Measurements from ENCODE around the gene CDKN1C.

Gene CDKN1C

DNA sequence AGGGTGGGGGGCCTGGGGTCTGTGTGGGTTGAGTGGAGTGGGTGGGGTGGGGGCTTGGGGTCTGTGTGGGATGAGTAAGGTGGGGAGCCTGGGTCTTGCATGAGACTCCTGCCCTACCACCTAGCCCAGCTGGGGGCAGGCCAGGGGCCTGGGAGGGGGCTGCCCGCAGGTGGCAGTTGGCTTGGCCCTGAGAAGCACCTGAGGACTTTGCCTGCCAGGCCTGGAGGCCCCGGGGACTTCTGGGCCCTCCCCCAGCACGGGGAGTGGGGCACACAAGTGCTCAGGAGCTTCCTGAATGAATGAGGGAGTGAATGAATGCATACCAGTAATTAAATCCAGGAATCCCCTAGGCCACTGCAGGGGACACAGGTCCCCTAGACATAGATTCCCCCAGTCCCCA lies 37.1 kb upstream of the CDKN1C start:
- Histone ChIP-seq H3K4me1 (ENCODE audit: control extremely low read depth in 1 of 4, control insufficient read depth in 4 of 4, insufficient read depth in 4 of 4, low read length in 3 of 4) (peaks cover 0 to 7% (median 6%) of the 10 kb centered on the region in 4 experiments), H3K9me3 (ENCODE audit: control extremely low read depth in 1 of 5, control insufficient read depth in 4 of 5, insufficient read depth in 2 of 5, low read depth in 1 of 5, low read length in 4 of 5) (no peaks in the 10 kb centered on the region), H3K27me3 (replicated peaks in 2 of 5; ENCODE audit: control insufficient read depth in 4 of 5, insufficient read depth in 5 of 5, low read length in 4 of 5) (peaks cover 0 to 13% (median 7%) of the 10 kb centered on the region in 5 experiments), H3K36me3 (ENCODE audit: control insufficient read depth in 4 of 4, insufficient read depth in 4 of 4, low read length in 3 of 4) (no peaks in the 10 kb centered on the region), H3K27ac (ENCODE audit: insufficient read depth in 1 of 2, low read depth in 1 of 2, low read length in 2 of 2, poor library complexity in 1 of 2, severe bottlenecking in 2 of 2) (no peak overlapping the region), H3K4me3 (ENCODE audit: control insufficient read depth in 1 of 7, extremely low read depth in 1 of 7, insufficient read depth in 4 of 7, low read depth in 2 of 7, low read length in 6 of 7) (no peak overlapping the region)
- ChIA-PET POLR2A (no interaction called here), CTCF (interaction anchor here (1.0 kb wide), 1 partner anchor 30 kb away, joined by 4 read pairs; no protein-coding TSS in a partner anchor)
- 100% methylated on average over 1 of the region's 3 CpGs for WGBS (ENCODE audit: insufficient coverage)
- DNase-seq = no peak

DNA sequence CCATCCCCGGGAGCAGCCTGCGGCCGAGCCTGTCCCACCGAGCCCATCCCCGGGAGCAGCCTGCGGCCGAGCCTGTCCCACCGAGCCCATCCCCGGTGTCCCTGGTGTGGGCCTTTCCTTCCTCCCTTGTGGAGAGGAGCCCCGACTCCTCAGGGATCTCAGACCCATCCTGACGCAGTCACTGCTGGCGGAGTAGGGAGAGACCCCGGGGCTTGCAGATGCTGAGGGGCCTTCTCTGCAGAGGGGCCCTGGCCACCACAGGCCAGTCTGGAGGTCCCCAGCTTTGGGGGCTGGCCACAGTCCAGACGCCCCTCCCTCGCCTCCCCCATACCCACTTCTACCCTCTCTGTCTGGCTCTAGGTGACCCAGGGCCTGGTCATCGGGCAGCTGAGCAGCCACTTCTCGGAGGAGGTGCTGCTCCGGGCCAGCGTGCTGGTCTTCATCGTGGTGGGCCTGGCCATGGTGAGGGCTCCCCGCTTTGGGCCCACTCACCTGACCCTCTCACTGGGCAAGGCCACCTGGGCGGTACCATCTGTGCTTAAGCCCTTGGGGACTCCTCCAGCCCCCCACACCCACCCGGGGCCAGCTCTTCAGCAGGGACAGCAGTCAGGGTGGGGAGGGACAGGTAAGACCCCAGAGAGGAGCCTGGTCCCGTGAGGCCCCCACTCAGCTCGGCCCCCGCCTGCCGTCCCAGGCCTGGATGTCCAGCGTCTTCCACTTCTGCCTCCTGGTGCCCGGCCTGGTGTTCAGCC lies 36.3 kb upstream of the CDKN1C start:
- no peaks in the 10 kb centered on the region for H3K9me3 ChIP-seq (ENCODE audit: control extremely low read depth in 1 of 5, control insufficient read depth in 4 of 5, insufficient read depth in 2 of 5, low read depth in 1 of 5, low read length in 4 of 5)
- no peak overlapping the region for H3K27ac ChIP-seq (ENCODE audit: insufficient read depth in 1 of 2, low read depth in 1 of 2, low read length in 2 of 2, poor library complexity in 1 of 2, severe bottlenecking in 2 of 2)
- H3K4me3 ChIP-seq (ENCODE audit: control insufficient read depth in 1 of 7, extremely low read depth in 1 of 7, insufficient read depth in 4 of 7, low read depth in 2 of 7, low read length in 6 of 7) = no peak overlapping the region
- POLR2A ChIA-PET = no interaction called here
- CTCF ChIA-PET = interaction anchor here (1.0 kb wide), 1 partner anchor 29 kb away, joined by 4 read pairs; no protein-coding TSS in a partner anchor
- no peaks in the 10 kb centered on the region for H3K36me3 ChIP-seq (ENCODE audit: control insufficient read depth in 4 of 4, insufficient read depth in 4 of 4, low read length in 3 of 4)
- H3K4me1 ChIP-seq (ENCODE audit: control extremely low read depth in 1 of 4, control insufficient read depth in 4 of 4, insufficient read depth in 4 of 4, low read length in 3 of 4) = no peaks in the 10 kb centered on the region
- DNase-seq = no peak
- 92% methylated on average over 22 of the region's 29 CpGs for WGBS (ENCODE audit: insufficient coverage)
- peaks cover 0 to 5% (median 1%) of the 10 kb centered on the region in 5 experiments for H3K27me3 ChIP-seq (replicated peaks in 2 of 5; ENCODE audit: control insufficient read depth in 4 of 5, insufficient read depth in 5 of 5, low read length in 4 of 5)

GRCh38 chr11:2921261-2921660 lies 35.7 kb upstream of the CDKN1C start:
- POLR2A ChIA-PET = no interaction called here
- WGBS (ENCODE audit: insufficient coverage) = 100% methylated on average over 3 of the region's 16 CpGs
- no peak for DNase-seq
- H3K9me3 ChIP-seq (ENCODE audit: control extremely low read depth in 1 of 5, control insufficient read depth in 4 of 5, insufficient read depth in 2 of 5, low read depth in 1 of 5, low read length in 4 of 5) = no peaks in the 10 kb centered on the region
- CTCF ChIA-PET = interaction anchor here (0.7 to 2.4 kb wide), 4 partner anchors 8 to 32 kb away, joined by 3 to 7 read pairs (median 6); partner anchors contain the start of gene PHLDA2
- no peaks in the 10 kb centered on the region for H3K4me1 ChIP-seq (ENCODE audit: control extremely low read depth in 1 of 4, control insufficient read depth in 4 of 4, insufficient read depth in 4 of 4, low read length in 3 of 4)
- no peak overlapping the region for H3K27ac ChIP-seq (ENCODE audit: insufficient read depth in 1 of 2, low read depth in 1 of 2, low read length in 2 of 2, poor library complexity in 1 of 2, severe bottlenecking in 2 of 2)
- no peak overlapping the region for H3K4me3 ChIP-seq (ENCODE audit: control insufficient read depth in 1 of 7, extremely low read depth in 1 of 7, insufficient read depth in 4 of 7, low read depth in 2 of 7, low read length in 6 of 7)
- H3K27me3 ChIP-seq (replicated peaks in 2 of 5; ENCODE audit: control insufficient read depth in 4 of 5, insufficient read depth in 5 of 5, low read length in 4 of 5) = no peaks in the 10 kb centered on the region
- no peaks in the 10 kb centered on the region for H3K36me3 ChIP-seq (ENCODE audit: control insufficient read depth in 4 of 4, insufficient read depth in 4 of 4, low read length in 3 of 4)

- no peaks in the 10 kb centered on the region for H3K36me3 ChIP-seq (ENCODE audit: control insufficient read depth in 4 of 4, insufficient read depth in 4 of 4, low read length in 3 of 4)
- no peaks in the 10 kb centered on the region for H3K27me3 ChIP-seq (replicated peaks in 2 of 5; ENCODE audit: control insufficient read depth in 4 of 5, insufficient read depth in 5 of 5, low read length in 4 of 5)
- DNase-seq = no peak
- H3K27ac ChIP-seq (ENCODE audit: insufficient read depth in 1 of 2, low read depth in 1 of 2, low read length in 2 of 2, poor library complexity in 1 of 2, severe bottlenecking in 2 of 2) = no peak overlapping the region
- no peak overlapping the region for H3K4me3 ChIP-seq (ENCODE audit: control insufficient read depth in 1 of 7, extremely low read depth in 1 of 7, insufficient read depth in 4 of 7, low read depth in 2 of 7, low read length in 6 of 7)
- ChIA-PET CTCF (interaction anchor here (0.7 to 2.4 kb wide), 5 partner anchors 9 to 31 kb away, joined by 3 to 7 read pairs (median 4); partner anchors contain the start of gene PHLDA2), POLR2A (interaction anchor here (0.7 kb wide), 1 partner anchor 22 kb away, joined by 4 read pairs; no protein-coding TSS in a partner anchor)
- over 99% methylated on average over 10 of the region's 12 CpGs for WGBS (ENCODE audit: insufficient coverage)
- H3K9me3 ChIP-seq (ENCODE audit: control extremely low read depth in 1 of 5, control insufficient read depth in 4 of 5, insufficient read depth in 2 of 5, low read depth in 1 of 5, low read length in 4 of 5) = no peaks in the 10 kb centered on the region
- peaks cover 0 to 4% (median 4%) of the 10 kb centered on the region in 4 experiments for H3K4me1 ChIP-seq (ENCODE audit: control extremely low read depth in 1 of 4, control insufficient read depth in 4 of 4, insufficient read depth in 4 of 4, low read length in 3 of 4)
Measured at GRCh38 chr11:2920343-2920742, 34.8 kb upstream of the CDKN1C start.

DNA sequence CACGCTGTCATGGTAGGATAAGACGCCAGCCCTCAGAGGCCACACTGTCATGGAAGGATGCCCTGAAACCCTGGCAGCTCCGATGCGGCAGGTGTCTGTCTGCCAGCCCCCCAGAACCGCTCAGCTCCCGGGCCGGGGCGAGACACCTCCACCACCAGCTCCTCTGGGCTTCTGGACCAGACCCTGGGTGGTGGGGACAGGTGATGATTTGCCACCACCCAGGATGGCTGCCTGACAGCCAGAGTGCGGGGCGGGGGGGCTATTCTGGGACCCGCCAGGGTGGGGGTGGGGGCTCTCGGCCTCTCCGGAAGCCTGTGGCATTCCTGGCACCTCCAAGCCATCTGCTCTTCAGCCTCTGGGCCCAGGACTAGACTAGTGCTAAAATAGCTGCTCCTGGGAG lies 34.3 kb upstream of the CDKN1C start:
- H3K27me3 ChIP-seq (replicated peaks in 2 of 5; ENCODE audit: control insufficient read depth in 4 of 5, insufficient read depth in 5 of 5, low read length in 4 of 5) = no peaks in the 10 kb centered on the region
- ChIA-PET POLR2A (interaction anchor here (0.7 kb wide), 1 partner anchor 22 kb away, joined by 4 read pairs; no protein-coding TSS in a partner anchor), CTCF (interaction anchor here (1.5 to 2.4 kb wide), 3 partner anchors 10 to 31 kb away, joined by 3 to 7 read pairs (median 7); partner anchors contain the start of gene PHLDA2)
- no peak overlapping the region for H3K27ac ChIP-seq (ENCODE audit: insufficient read depth in 1 of 2, low read depth in 1 of 2, low read length in 2 of 2, poor library complexity in 1 of 2, severe bottlenecking in 2 of 2)
- 85% methylated on average over 8 of the region's 13 CpGs for WGBS (ENCODE audit: insufficient coverage)
- DNase-seq = no peak
- H3K36me3 ChIP-seq (ENCODE audit: control insufficient read depth in 4 of 4, insufficient read depth in 4 of 4, low read length in 3 of 4) = no peaks in the 10 kb centered on the region
- H3K9me3 ChIP-seq (ENCODE audit: control extremely low read depth in 1 of 5, control insufficient read depth in 4 of 5, insufficient read depth in 2 of 5, low read depth in 1 of 5, low read length in 4 of 5) = no peaks in the 10 kb centered on the region
- H3K4me3 ChIP-seq (ENCODE audit: control insufficient read depth in 1 of 7, extremely low read depth in 1 of 7, insufficient read depth in 4 of 7, low read depth in 2 of 7, low read length in 6 of 7) = no peak overlapping the region
- H3K4me1 ChIP-seq (ENCODE audit: control extremely low read depth in 1 of 4, control insufficient read depth in 4 of 4, insufficient read depth in 4 of 4, low read length in 3 of 4) = peaks cover 0 to 9% (median 8%) of the 10 kb centered on the region in 4 experiments

DNA sequence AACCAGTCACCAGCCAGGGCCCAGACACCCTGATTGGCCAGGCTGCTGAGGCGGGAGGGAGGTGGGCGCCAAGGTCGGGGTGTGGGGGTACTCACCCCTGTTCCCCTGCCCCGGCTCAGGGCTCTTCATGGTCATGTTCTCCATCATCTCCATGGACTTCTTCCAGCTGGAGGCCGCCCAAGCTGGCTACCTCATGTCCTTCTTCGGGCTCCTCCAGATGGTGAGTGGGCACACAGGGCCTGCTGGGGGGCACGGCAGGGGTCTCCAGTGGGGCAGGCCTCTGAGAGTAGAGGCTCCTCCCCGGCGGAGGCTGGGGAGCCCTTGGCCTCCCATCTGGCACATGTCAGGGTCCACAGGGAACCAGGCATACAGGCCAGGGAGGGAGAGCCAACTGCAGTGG lies 33.6 kb upstream of the CDKN1C start:
- Histone ChIP-seq H3K27ac (ENCODE audit: insufficient read depth in 1 of 2, low read depth in 1 of 2, low read length in 2 of 2, poor library complexity in 1 of 2, severe bottlenecking in 2 of 2) (no peak overlapping the region), H3K9me3 (ENCODE audit: control extremely low read depth in 1 of 5, control insufficient read depth in 4 of 5, insufficient read depth in 2 of 5, low read depth in 1 of 5, low read length in 4 of 5) (no peaks in the 10 kb centered on the region), H3K4me3 (ENCODE audit: control insufficient read depth in 1 of 7, extremely low read depth in 1 of 7, insufficient read depth in 4 of 7, low read depth in 2 of 7, low read length in 6 of 7) (no peak overlapping the region), H3K4me1 (ENCODE audit: control extremely low read depth in 1 of 4, control insufficient read depth in 4 of 4, insufficient read depth in 4 of 4, low read length in 3 of 4) (peaks cover 0 to 16% (median 14%) of the 10 kb centered on the region in 4 experiments), H3K27me3 (replicated peaks in 2 of 5; ENCODE audit: control insufficient read depth in 4 of 5, insufficient read depth in 5 of 5, low read length in 4 of 5) (no peaks in the 10 kb centered on the region), H3K36me3 (ENCODE audit: control insufficient read depth in 4 of 4, insufficient read depth in 4 of 4, low read length in 3 of 4) (no peaks in the 10 kb centered on the region)
- CTCF ChIA-PET = interaction anchor here (1.2 to 2.4 kb wide), 3 partner anchors 8 to 30 kb away, joined by 3 to 7 read pairs (median 3); no protein-coding TSS in a partner anchor
- POLR2A ChIA-PET = no interaction called here
- no peak for DNase-seq
- WGBS (ENCODE audit: insufficient coverage) = 95% methylated on average over 6 of the region's 9 CpGs

Measured in common myeloid progenitor, CD34-positive (primary cell).